GM12891 (cell line): ENCODE measurements around the gene BEGAIN.

Experiments
- PAX5 ChIP-seq: IDR thresholded peaks from 2 replicates; pipeline ENCODE4 v1.6.1; 2011; ENCODE audit warnings: low read length, moderate library complexity, mild to moderate bottlenecking; ENCODE audit not compliant: insufficient read depth, severe bottlenecking
- POLR2A ChIP-seq: IDR thresholded peaks from 2 replicates; pipeline ENCODE4 v1.6.1; 2011; ENCODE audit warnings: low read depth, low read length, control low read depth
- TAF1 ChIP-seq: IDR thresholded peaks from 2 replicates; pipeline ENCODE4 v1.6.1; 2011; ENCODE audit warnings: low read depth, low read length, control low read depth

GRCh38 chr14:100558226-100558625, 29.0 kb downstream of the BEGAIN start:
- TF ChIP-seq POLR2A (no peak), TAF1 (no peak), PAX5 (no peak)
